Kidney (tissue), 14 donors: Measurements from ENCODE around the gene IGFALS. TPM values are rescaled to one million over a fixed set of nuclear protein-coding genes. Genes with fewer than 3 reads are reported as not detected.
A peak's percentile ranks its signal among the peaks of the same experiment; 100 is the strongest.

Experiments
- DNase-seq, 5 donors: peaks; one replicate each; pipeline ENCODE4 v3.0.0-alpha.2; 2013 to 2020
- FAIRE-seq: peaks from 2 replicates; lab custom pipeline; 2012; peaks lifted over from hg19 to GRCh38; lab: Jason Lieb, UNC
- H3K27ac ChIP-seq, 2 donors: one replicate each; pipeline ENCODE4 v1.7.0; 2013; ENCODE audit warnings: low read depth in 2 of 2, low read length in 2 of 2, inconsistent platforms in 1 of 2
- H3K27me3 ChIP-seq: one replicate; pipeline ENCODE4 v1.7.1; 2013; ENCODE audit warnings: low read length, inconsistent platforms; ENCODE audit not compliant: control insufficient read depth, insufficient read depth
- H3K36me3 ChIP-seq, 3 donors: one replicate each; pipeline versions ENCODE4 v1.7.0 to v1.7.1; 2013; ENCODE audit warnings: low read length in 3 of 3, control low read depth in 1 of 3, inconsistent platforms in 1 of 3; ENCODE audit not compliant: insufficient read depth in 3 of 3, control insufficient read depth in 2 of 3
- H3K4me1 ChIP-seq, 3 donors: one replicate each; pipeline versions ENCODE4 v1.7.0 to v1.7.1; 2013; ENCODE audit warnings: low read length in 3 of 3, inconsistent platforms in 1 of 3, low read depth in 1 of 3; ENCODE audit not compliant: control insufficient read depth in 2 of 3, insufficient read depth in 2 of 3
- H3K4me3 ChIP-seq, 3 donors: one replicate each; pipeline versions ENCODE4 v1.7.0 to v1.8.1; 2013; ENCODE audit warnings: low read length in 3 of 3, control low read depth in 1 of 3, inconsistent platforms in 1 of 3
- H3K9ac ChIP-seq, 3 donors: one replicate each; pipeline versions ENCODE4 v1.7.0 to v1.7.1; 2013; ENCODE audit warnings: low read length in 3 of 3, control low read depth in 1 of 3, inconsistent platforms in 1 of 3
- H3K9me3 ChIP-seq, 3 donors: one replicate each; pipeline versions ENCODE4 v1.7.0 to v1.7.1; 2013; ENCODE audit warnings: low read length in 3 of 3, control low read depth in 1 of 3, inconsistent platforms in 1 of 3; ENCODE audit not compliant: control insufficient read depth in 2 of 3, insufficient read depth in 1 of 3
- CTCF ChIP-seq: IDR thresholded peaks from 3 replicates; pipeline ENCODE4 v1.5.1; 2012; ENCODE audit warnings: mild to moderate bottlenecking, moderate library complexity, borderline replicate concordance; ENCODE audit not compliant: insufficient read depth; ENCODE audit errors: extremely low read depth
- intact Hi-C: fragments of 100-400 bp; cut with DNase I; formaldehyde crosslinking; loops from one replicate; pipeline ENCODE4 v1.11.1; 2022
- polyA plus RNA-seq: library from polyadenylated mRNA; stranded (reverse); fragments of 350-450 nt; fragmentation: Illumina TruSeq; extraction: RNeasy Lipid Tissue Mini Kit (QIAGEN cat#74804); gene quantifications from one replicate; pipeline ENCODE4 v1.2.3, GENCODE V29; 2014; ENCODE audit warnings: low read depth, low replicate concordance; ENCODE audit not compliant: insufficient read depth
- total RNA-seq: library from RNA; stranded (reverse); fragmentation: NEBNext Ultra II Directional; extraction: Animal tissue kit (Norgen Biotek cat#: 25700); gene quantifications from one replicate; pipeline ENCODE4 v1.2.1, GENCODE V29; 2021
- donor health status: control.
- donor health status: control.
- donor health status: control.
- donor health status: control.
- donor health status: control.
- donor health status: DM: yes; HTN: yes; CAD: no.
- donor health status: Normal renal cell carcinoma (clear cell type).

IGFALS gene
- total and polyA plus RNA-seq, 2 donors from 2014 or later = 1.4 to 2.9 TPM

DNA sequence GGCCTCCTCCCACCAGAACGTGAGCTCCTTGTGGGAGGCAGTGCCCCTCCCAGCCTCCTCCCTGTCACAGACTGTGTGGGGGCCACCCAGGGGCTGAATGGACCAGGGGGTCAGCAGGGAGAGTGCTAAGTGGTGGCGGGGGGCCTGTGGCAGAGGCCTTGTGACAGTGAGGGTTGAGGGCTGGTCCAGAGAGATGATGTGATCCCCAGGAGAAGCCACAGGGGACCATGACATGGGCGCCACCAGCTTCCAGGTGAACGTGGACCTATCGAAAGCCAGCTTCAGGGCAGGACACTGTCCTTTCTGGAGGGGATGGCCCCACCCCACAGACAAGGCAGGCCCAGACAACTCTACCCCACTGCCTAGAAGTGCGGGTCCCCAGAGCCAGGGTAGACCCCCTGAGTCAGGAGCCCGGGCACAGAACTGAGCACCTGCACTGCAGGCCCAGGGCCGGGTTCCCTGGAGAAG is 14.2 kb downstream of the IGFALS start:
- no peak for FAIRE-seq
- no peak for DNase-seq

DNA sequence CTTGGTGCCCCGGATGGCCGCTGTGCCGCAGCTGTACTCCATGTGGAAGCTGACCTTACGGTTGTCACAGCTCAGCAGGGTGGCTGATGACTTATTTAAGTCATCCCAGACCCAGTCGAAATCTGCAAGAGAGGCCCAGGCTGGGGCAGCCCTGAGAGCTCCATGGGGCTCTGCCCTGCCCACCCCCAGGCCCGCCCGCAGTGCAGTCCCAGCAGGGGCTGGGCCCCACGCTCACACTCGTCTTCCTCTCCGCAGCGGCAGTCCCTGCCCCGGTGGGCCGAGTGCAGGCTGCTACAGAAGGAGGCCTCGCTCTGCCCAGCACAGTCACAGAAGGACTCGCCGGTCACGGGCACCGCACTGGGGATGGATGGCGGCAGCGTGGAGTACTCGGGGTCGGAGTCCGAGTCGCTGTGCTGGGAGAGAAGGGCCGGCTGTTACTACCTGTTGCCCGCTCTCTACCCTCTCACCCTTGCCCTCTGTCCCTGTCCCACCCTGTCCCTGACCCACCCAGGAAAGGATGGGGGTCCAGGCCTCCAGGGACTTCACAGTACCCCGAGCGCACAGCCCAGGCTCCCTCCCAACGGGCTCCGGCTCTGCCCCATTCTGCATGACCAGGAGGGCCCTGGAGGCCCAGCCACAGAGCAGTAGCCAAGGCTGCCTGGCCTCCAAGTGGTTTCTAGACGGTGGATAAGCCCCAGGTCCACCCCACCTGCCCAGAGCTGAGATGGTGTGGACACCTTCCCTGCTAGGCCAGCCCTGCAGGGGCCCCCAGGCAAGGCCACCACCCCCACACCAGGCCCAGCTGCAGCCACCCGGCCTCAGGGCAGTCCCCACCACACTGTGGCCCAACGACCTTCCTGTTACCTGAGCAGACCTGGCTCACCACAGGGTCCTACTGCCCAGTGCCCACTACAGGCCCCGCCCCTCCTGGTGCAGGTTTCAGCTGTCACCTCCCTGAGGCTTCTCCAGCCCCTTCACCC is 15.0 kb downstream of the IGFALS start:
- H3K36me3 ChIP-seq = peaks cover 2 to 9% (median 4%) of the 10 kb centered on the region in 3 donors
- no peak overlapping the region for H3K9ac ChIP-seq
- intact Hi-C loops = no loop called here
- no peak for TF ChIP-seq CTCF
- FAIRE-seq (no peak), DNase-seq (peak in 1 of 5 donors; percentile 49)
- H3K4me1 ChIP-seq = peaks cover 0 to 24% (median 14%) of the 10 kb centered on the region in 3 donors
- H3K27me3 ChIP-seq = no peaks in the 10 kb centered on the region
- H3K4me3 ChIP-seq = no peak overlapping the region
- H3K27ac ChIP-seq = no peak overlapping the region
- H3K9me3 ChIP-seq = no peaks in the 10 kb centered on the region

More for the DNA sequence above, 14.2 kb downstream of the IGFALS start:
- intact Hi-C loops = no loop called here
- Histone ChIP-seq H3K4me3 (no peak overlapping the region), H3K9ac (no peak overlapping the region), H3K27me3 (no peaks in the 10 kb centered on the region), H3K27ac (no peak overlapping the region), H3K9me3 (no peaks in the 10 kb centered on the region), H3K36me3 (peaks cover 2 to 9% (median 4%) of the 10 kb centered on the region in 3 donors), H3K4me1 (peaks cover 0 to 21% (median 14%) of the 10 kb centered on the region in 3 donors)
- TF ChIP-seq CTCF = no peak

GRCh38 chr16:1777375-1778199 is 15.9 kb downstream of the IGFALS start:
- intact Hi-C loops = no loop called here
- H3K9me3 ChIP-seq = no peaks in the 10 kb centered on the region
- no peak overlapping the region for H3K4me3 ChIP-seq
- H3K9ac ChIP-seq = no peak overlapping the region
- DNase-seq (peak in 1 of 5 donors; percentile 40), FAIRE-seq (no peak)
- no peak for TF ChIP-seq CTCF
- peaks cover 0 to 24% (median 14%) of the 10 kb centered on the region in 3 donors for H3K4me1 ChIP-seq
- peaks cover 2 to 9% (median 4%) of the 10 kb centered on the region in 3 donors for H3K36me3 ChIP-seq
- H3K27me3 ChIP-seq = no peaks in the 10 kb centered on the region
- no peak overlapping the region for H3K27ac ChIP-seq
